Fibroblast of villous mesenchyme (primary cell): Measurements from ENCODE around the gene MTREX. TPM values are rescaled to one million over a fixed set of nuclear protein-coding genes. Genes with fewer than 3 reads are reported as not detected.

ENCODE experiments used
- DNase-seq: peaks from one replicate; pipeline ENCODE4 v3.0.0-alpha.2; 2010; ENCODE audit warnings: low read depth
- H3K4me3 ChIP-seq: 2 replicates; pipeline ENCODE4 v1.5.1; 2011; ENCODE audit warnings: low read depth, mild to moderate bottlenecking, low read length
- CTCF ChIP-seq: IDR thresholded peaks from 2 replicates; pipeline ENCODE4 v1.5.1; 2012; ENCODE audit warnings: low read depth, mild to moderate bottlenecking, low read length; ENCODE audit not compliant: insufficient read depth
- total RNA-seq: library from RNA; depleted of rRNA; stranded (reverse); fragments of >200 nt; gene quantifications from 2 replicates; pipeline ENCODE4 v1.2.3, GENCODE V29; 2012

MTREX gene
- total RNA-seq, 1 donor = 108 TPM

- TF ChIP-seq CTCF = no peak
- no peak overlapping the region for H3K4me3 ChIP-seq
- no peak for DNase-seq
Observed at GRCh38 chr5:55350754-55351153, 43.0 kb downstream of the MTREX start.

- DNase-seq = no peak
- no peak overlapping the region for H3K4me3 ChIP-seq
- TF ChIP-seq CTCF = no peak
Observed at GRCh38 chr5:55356896-55357295, 49.1 kb downstream of the MTREX start.

- no peak for DNase-seq
- no peak overlapping the region for H3K4me3 ChIP-seq
- TF ChIP-seq CTCF = no peak
Observed at GRCh38 chr5:55360190-55360589, 52.4 kb downstream of the MTREX start.

- DNase-seq = peak; percentile 32
- TF ChIP-seq CTCF = no peak
Observed at GRCh38 chr5:55363856-55364255, 56.1 kb downstream of the MTREX start.

GRCh38 chr5:55364537-55365055 lies 56.8 kb downstream of the MTREX start:
- no peak for TF ChIP-seq CTCF
- no peak overlapping the region for H3K4me3 ChIP-seq
- no peak for DNase-seq

More at GRCh38 chr5:55363856-55364255, 56.1 kb downstream of the MTREX start:
- no peak overlapping the region for H3K4me3 ChIP-seq

GRCh38 chr5:55370291-55370925 lies 62.6 kb downstream of the MTREX start:
- TF ChIP-seq CTCF = no peak
- H3K4me3 ChIP-seq = no peak overlapping the region
- DNase-seq = no peak

- no peak for DNase-seq
- no peak overlapping the region for H3K4me3 ChIP-seq
- TF ChIP-seq CTCF = no peak
Observed at GRCh38 chr5:55371145-55371544, 63.4 kb downstream of the MTREX start.
